H9 (cell line): Measurements from ENCODE around the gene PNLDC1. TPM values are rescaled to one million over a fixed set of nuclear protein-coding genes. Genes with fewer than 3 reads are reported as not detected.

Source experiments
- DNase-seq: peaks from one replicate; pipeline ENCODE4 v3.0.0-alpha.2; 2017
- H2AFZ ChIP-seq: one replicate; pipeline ENCODE4 v1.6.1; 2013; ENCODE audit warnings: mild to moderate bottlenecking, low read length, control low read depth, moderate library complexity
- H2AK5ac ChIP-seq: 2 replicates; pipeline ENCODE4 v1.6.1; 2013; ENCODE audit warnings: low read length, control low read depth, mixed read lengths; ENCODE audit not compliant: insufficient read length
- H2BK120ac ChIP-seq: one replicate; pipeline ENCODE4 v1.6.1; 2013; ENCODE audit warnings: low read depth, mild to moderate bottlenecking, low read length, control low read depth, inconsistent platforms; ENCODE audit not compliant: poor library complexity, severe bottlenecking
- H2BK12ac ChIP-seq: 2 replicates; pipeline ENCODE4 v1.6.1; 2013; ENCODE audit warnings: low read length, control low read depth, mixed read lengths, low read depth; ENCODE audit not compliant: insufficient read length
- H2BK15ac ChIP-seq: 2 replicates; pipeline ENCODE4 v1.6.1; 2013; ENCODE audit warnings: low read depth, low read length, control low read depth
- H2BK20ac ChIP-seq: one replicate; pipeline ENCODE4 v1.6.1; 2013; ENCODE audit warnings: low read depth, mild to moderate bottlenecking, low read length, control low read depth, inconsistent platforms; ENCODE audit not compliant: poor library complexity, severe bottlenecking
- H2BK5ac ChIP-seq: 2 replicates; pipeline ENCODE4 v1.6.1; 2013; ENCODE audit warnings: low read length, control low read depth, mixed read lengths; ENCODE audit not compliant: insufficient read length
- H3K14ac ChIP-seq: 2 replicates; pipeline ENCODE4 v1.6.1; 2013; ENCODE audit warnings: low read length, control low read depth; ENCODE audit not compliant: insufficient read depth
- H3K18ac ChIP-seq: 2 replicates; pipeline ENCODE4 v1.6.1; 2013; ENCODE audit warnings: low read depth, mild to moderate bottlenecking, mixed read lengths, low read length, control low read depth; ENCODE audit not compliant: insufficient read length
- H3K23ac ChIP-seq: 2 replicates; pipeline ENCODE4 v1.6.1; 2013; ENCODE audit warnings: low read length, control low read depth, mixed read lengths, low read depth; ENCODE audit not compliant: insufficient read length
- H3K23me2 ChIP-seq: 2 replicates; pipeline ENCODE4 v1.6.1; 2013; ENCODE audit warnings: low read depth, mild to moderate bottlenecking, mixed read lengths, low read length, control low read depth; ENCODE audit not compliant: insufficient read length, poor library complexity, severe bottlenecking
- H3K27ac ChIP-seq: 2 replicates; pipeline ENCODE4 v1.5.1; 2013; ENCODE audit warnings: low read length, control low read depth, mixed read lengths, low read depth; ENCODE audit not compliant: insufficient read length
- H3K27me3 ChIP-seq: 2 replicates; pipeline ENCODE4 v1.6.1; 2013; ENCODE audit warnings: low read length, control low read depth, inconsistent platforms; ENCODE audit not compliant: insufficient read depth
- H3K4ac ChIP-seq: 2 replicates; pipeline ENCODE4 v1.6.1; 2013; ENCODE audit warnings: low read depth, mild to moderate bottlenecking, control low read depth, inconsistent platforms, low read length, moderate library complexity
- H3K4me1 ChIP-seq: 2 replicates; pipeline ENCODE4 v1.6.1; 2013; ENCODE audit warnings: low read length, control low read depth, inconsistent platforms; ENCODE audit not compliant: insufficient read depth
- H3K4me2 ChIP-seq: 2 replicates; pipeline ENCODE4 v1.6.1; 2013; ENCODE audit warnings: low read length, control low read depth, mixed read lengths; ENCODE audit not compliant: insufficient read length, insufficient read depth
- H3K56ac ChIP-seq: 2 replicates; pipeline ENCODE4 v1.6.1; 2013; ENCODE audit warnings: low read depth, mild to moderate bottlenecking, mixed read lengths, low read length, control low read depth; ENCODE audit not compliant: insufficient read length
- H3K79me1 ChIP-seq: 2 replicates; pipeline ENCODE4 v1.6.1; 2013; ENCODE audit warnings: low read depth, mild to moderate bottlenecking, moderate library complexity, low read length, control low read depth, inconsistent platforms; ENCODE audit not compliant: insufficient read depth, poor library complexity, severe bottlenecking
- H3K79me2 ChIP-seq: 2 replicates; pipeline ENCODE4 v1.6.1; 2013; ENCODE audit warnings: low read length, control low read depth, inconsistent platforms; ENCODE audit not compliant: insufficient read depth
- H3K9ac ChIP-seq: 2 replicates; pipeline ENCODE4 v1.6.1; 2013; ENCODE audit warnings: low read length, control low read depth, mixed read lengths; ENCODE audit not compliant: insufficient read length; ENCODE audit errors: extremely low read depth
- H3K9me3 ChIP-seq: one replicate; pipeline ENCODE4 v1.6.1; 2013; ENCODE audit warnings: low read depth, low read length, inconsistent platforms; ENCODE audit not compliant: control insufficient read depth
- H3T11ph ChIP-seq: one replicate; pipeline ENCODE4 v1.6.1; 2013; ENCODE audit warnings: mild to moderate bottlenecking, low read length, control low read depth, inconsistent platforms
- H4K20me1 ChIP-seq: one replicate; pipeline ENCODE4 v1.6.1; 2013; ENCODE audit not compliant: control insufficient read depth, insufficient read length, insufficient read depth
- H4K5ac ChIP-seq: 2 replicates; pipeline ENCODE4 v1.6.1; 2013; ENCODE audit warnings: low read depth, mild to moderate bottlenecking, mixed read lengths, low read length, control low read depth; ENCODE audit not compliant: insufficient read length
- H4K8ac ChIP-seq: replicated peaks from 2 replicates; pipeline ENCODE4 v1.6.1; 2013; ENCODE audit warnings: low read length, control low read depth, mixed read lengths, low read depth; ENCODE audit not compliant: insufficient read length
- H4K91ac ChIP-seq: 2 replicates; pipeline ENCODE4 v1.6.1; 2013; ENCODE audit warnings: low read depth, mild to moderate bottlenecking, moderate library complexity, mixed read lengths, low read length, control low read depth; ENCODE audit not compliant: insufficient read length
- H3K27ac Mint-ChIP-seq, 3 experiments: 2 replicates in 2 of 3; 3 replicates in 1 of 3; pipeline ENCODE4 v1.8.0; 2020 to 2021; ENCODE audit warnings: mixed read lengths in 3 of 3, mild to moderate bottlenecking in 1 of 3, moderate library complexity in 1 of 3
- H3K27me3 Mint-ChIP-seq: 2 replicates; pipeline ENCODE4 v1.8.0; 2021; ENCODE audit warnings: low read depth, mild to moderate bottlenecking, moderate library complexity, mixed read lengths
- H3K36me3 Mint-ChIP-seq, 3 experiments: 2 replicates in 2 of 3; 3 replicates in 1 of 3; pipeline ENCODE4 v1.8.0; 2020 to 2021; ENCODE audit warnings: low read depth in 3 of 3, mixed read lengths in 3 of 3; ENCODE audit not compliant: insufficient read depth in 1 of 3
- H3K4me1 Mint-ChIP-seq, 2 experiments: 2 replicates each; pipeline ENCODE4 v1.8.0; 2020; ENCODE audit warnings: mixed read lengths in 2 of 2
- H3K4me3 Mint-ChIP-seq, 2 experiments: 2 replicates in 1 of 2; 3 replicates in 1 of 2; pipeline ENCODE4 v1.8.0; 2020 to 2021; ENCODE audit warnings: mild to moderate bottlenecking in 2 of 2, mixed read lengths in 2 of 2, moderate library complexity in 1 of 2
- H3K9me3 Mint-ChIP-seq, 2 experiments: 2 replicates in 1 of 2; 3 replicates in 1 of 2; pipeline ENCODE4 v1.8.0; 2020; ENCODE audit warnings: mild to moderate bottlenecking in 2 of 2, mixed read lengths in 2 of 2, moderate library complexity in 1 of 2
- WGBS: extraction: QIAGEN DNeasy Blood & Tissue Kit; methylation state at CpG from one replicate; pipeline ENCODE4 v1.1.7; 2013; ENCODE audit warnings: missing lambda C conversion rate, low lambda C conversion rate, mixed read lengths; ENCODE audit not compliant: insufficient read length; ENCODE audit errors: extremely low coverage; 5-methylcytosine and 5-hydroxymethylcytosine counted together
- total RNA-seq: library from RNA; stranded (reverse); gene quantifications from 2 replicates; pipeline ENCODE4 v1.2.1, GENCODE V29; 2021
- TF ChIP-seq, protein P1 (sequence below): fragments of 200-600 bp; sonication (generic); conservative IDR thresholded peaks from 3 replicates; pipeline ENCODE4 v1.8.0; 2021; ENCODE audit warnings: antibody characterized with exemption, mild to moderate bottlenecking

Gene PNLDC1
- total RNA-seq, 1 experiment from 2014 or later: not detected

DNA sequence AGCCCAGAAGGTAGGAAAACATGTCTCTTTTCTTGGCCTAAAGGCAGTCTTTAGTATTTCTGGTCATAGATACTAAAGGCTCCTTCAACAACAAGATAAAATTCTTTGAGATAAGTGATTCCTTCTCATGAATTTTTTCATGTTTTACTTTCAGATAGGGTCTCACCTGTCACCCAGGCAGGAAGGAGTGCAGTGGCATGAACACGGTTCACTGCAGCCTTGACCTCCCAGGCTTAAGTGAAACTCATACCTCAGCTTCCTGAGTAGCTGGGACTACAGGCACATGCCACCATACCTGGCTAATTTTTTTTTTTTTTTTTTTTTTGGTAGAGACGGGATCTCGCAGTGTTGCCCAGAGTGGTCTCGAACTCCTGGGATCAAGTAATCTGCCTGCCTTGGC is 9.1 kb downstream of the PNLDC1 start:
- no peak overlapping the region for H3K18ac ChIP-seq
- H3K4me3 Mint-ChIP-seq: no peak overlapping the region
- H3K27ac Mint-ChIP-seq: no peak overlapping the region; a peak in 1 of 7 replicates
- no peak overlapping the region for H2BK20ac ChIP-seq
- DNase-seq: no peak
- H3K56ac ChIP-seq: no peak overlapping the region
- H3K4me1 Mint-ChIP-seq: peaks cover 24 to 28% of the 10 kb centered on the region in 2 experiments
- no peaks in the 10 kb centered on the region for H3K79me1 ChIP-seq
- H3K27ac ChIP-seq: no peak overlapping the region
- H2AFZ ChIP-seq: no peak overlapping the region
- no peaks in the 10 kb centered on the region for H3K36me3 Mint-ChIP-seq
- no peak overlapping the region for H4K8ac ChIP-seq
- H2BK120ac ChIP-seq: no peak overlapping the region
- no peaks in the 10 kb centered on the region for H3K23me2 ChIP-seq
- H3K4me1 ChIP-seq: no peaks in the 10 kb centered on the region; the same call in 1 of the 2 replicates
- H4K20me1 ChIP-seq: no peaks in the 10 kb centered on the region
- no peak overlapping the region for H3K4me2 ChIP-seq
- no peaks in the 10 kb centered on the region for H3K9me3 Mint-ChIP-seq
- H3K27me3 Mint-ChIP-seq: no peaks in the 10 kb centered on the region
- TF ChIP-seq, protein P1, sequence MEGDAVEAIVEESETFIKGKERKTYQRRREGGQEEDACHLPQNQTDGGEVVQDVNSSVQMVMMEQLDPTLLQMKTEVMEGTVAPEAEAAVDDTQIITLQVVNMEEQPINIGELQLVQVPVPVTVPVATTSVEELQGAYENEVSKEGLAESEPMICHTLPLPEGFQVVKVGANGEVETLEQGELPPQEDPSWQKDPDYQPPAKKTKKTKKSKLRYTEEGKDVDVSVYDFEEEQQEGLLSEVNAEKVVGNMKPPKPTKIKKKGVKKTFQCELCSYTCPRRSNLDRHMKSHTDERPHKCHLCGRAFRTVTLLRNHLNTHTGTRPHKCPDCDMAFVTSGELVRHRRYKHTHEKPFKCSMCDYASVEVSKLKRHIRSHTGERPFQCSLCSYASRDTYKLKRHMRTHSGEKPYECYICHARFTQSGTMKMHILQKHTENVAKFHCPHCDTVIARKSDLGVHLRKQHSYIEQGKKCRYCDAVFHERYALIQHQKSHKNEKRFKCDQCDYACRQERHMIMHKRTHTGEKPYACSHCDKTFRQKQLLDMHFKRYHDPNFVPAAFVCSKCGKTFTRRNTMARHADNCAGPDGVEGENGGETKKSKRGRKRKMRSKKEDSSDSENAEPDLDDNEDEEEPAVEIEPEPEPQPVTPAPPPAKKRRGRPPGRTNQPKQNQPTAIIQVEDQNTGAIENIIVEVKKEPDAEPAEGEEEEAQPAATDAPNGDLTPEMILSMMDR: no peak
- no peaks in the 10 kb centered on the region for H3K79me2 ChIP-seq
- H2BK5ac ChIP-seq: no peak overlapping the region
- no peak overlapping the region for H3K23ac ChIP-seq
- H4K91ac ChIP-seq: no peak overlapping the region
- no peak overlapping the region for H2AK5ac ChIP-seq
- no peaks in the 10 kb centered on the region for H3K27me3 ChIP-seq
- H2BK12ac ChIP-seq: no peak overlapping the region
- H4K5ac ChIP-seq: no peak overlapping the region
- no peak overlapping the region for H2BK15ac ChIP-seq
- no peak overlapping the region for H3K9ac ChIP-seq
- no peak overlapping the region for H3K14ac ChIP-seq
- WGBS: no CpG with 5 or more reads among the region's 4 CpGs
- H3K9me3 ChIP-seq: no peaks in the 10 kb centered on the region
- no peak overlapping the region for H3T11ph ChIP-seq
- H3K4ac ChIP-seq: no peak overlapping the region
